RWPE1 (cell line): Measurements from ENCODE around the gene ACBD3.

Experiments
- CTCF ChIA-PET: fragments of 350-600 bp; sonication (Branson Sonifier 250); formaldehyde crosslinking; extraction: SDS; loops from one replicate; lab custom pipeline; 2021; lab: Yijun Ruan, JAX
- POLR2A ChIA-PET: fragments of 400-600 bp; formaldehyde crosslinking; extraction: SDS; loops from one replicate; lab custom pipeline; 2020; ENCODE audit warnings: antibody characterized with exemption; ENCODE audit not compliant: low non-redundant PET; lab: Yijun Ruan, JAX
- DNase-seq: peaks from one replicate; pipeline ENCODE4 v3.0.0; 2012; ENCODE audit warnings: low spot score
- H3K27ac ChIP-seq: fragments of 450-650 bp; 2 replicates; pipeline ENCODE4 v1.5.1; 2017
- TF ChIP-seq, protein P1 (sequence below): fragments of 450-650 bp; conservative IDR thresholded peaks from 2 replicates; pipeline ENCODE4 v1.5.1; 2017; ENCODE audit warnings: low read depth, mild to moderate bottlenecking

Gene ACBD3

GRCh38 chr1:226222686-226223085 is 36.1 kb upstream of the ACBD3 start:
- DNase-seq, result no peak
- POLR2A ChIA-PET, result interaction anchor here (0.6 kb wide), 1 partner anchor 17 kb away, joined by 3 read pairs; no protein-coding TSS in a partner anchor
- CTCF ChIA-PET, result no interaction called here
- TF ChIP-seq, protein P1, sequence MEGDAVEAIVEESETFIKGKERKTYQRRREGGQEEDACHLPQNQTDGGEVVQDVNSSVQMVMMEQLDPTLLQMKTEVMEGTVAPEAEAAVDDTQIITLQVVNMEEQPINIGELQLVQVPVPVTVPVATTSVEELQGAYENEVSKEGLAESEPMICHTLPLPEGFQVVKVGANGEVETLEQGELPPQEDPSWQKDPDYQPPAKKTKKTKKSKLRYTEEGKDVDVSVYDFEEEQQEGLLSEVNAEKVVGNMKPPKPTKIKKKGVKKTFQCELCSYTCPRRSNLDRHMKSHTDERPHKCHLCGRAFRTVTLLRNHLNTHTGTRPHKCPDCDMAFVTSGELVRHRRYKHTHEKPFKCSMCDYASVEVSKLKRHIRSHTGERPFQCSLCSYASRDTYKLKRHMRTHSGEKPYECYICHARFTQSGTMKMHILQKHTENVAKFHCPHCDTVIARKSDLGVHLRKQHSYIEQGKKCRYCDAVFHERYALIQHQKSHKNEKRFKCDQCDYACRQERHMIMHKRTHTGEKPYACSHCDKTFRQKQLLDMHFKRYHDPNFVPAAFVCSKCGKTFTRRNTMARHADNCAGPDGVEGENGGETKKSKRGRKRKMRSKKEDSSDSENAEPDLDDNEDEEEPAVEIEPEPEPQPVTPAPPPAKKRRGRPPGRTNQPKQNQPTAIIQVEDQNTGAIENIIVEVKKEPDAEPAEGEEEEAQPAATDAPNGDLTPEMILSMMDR, result no peak
- H3K27ac ChIP-seq, result no peak overlapping the region

DNA sequence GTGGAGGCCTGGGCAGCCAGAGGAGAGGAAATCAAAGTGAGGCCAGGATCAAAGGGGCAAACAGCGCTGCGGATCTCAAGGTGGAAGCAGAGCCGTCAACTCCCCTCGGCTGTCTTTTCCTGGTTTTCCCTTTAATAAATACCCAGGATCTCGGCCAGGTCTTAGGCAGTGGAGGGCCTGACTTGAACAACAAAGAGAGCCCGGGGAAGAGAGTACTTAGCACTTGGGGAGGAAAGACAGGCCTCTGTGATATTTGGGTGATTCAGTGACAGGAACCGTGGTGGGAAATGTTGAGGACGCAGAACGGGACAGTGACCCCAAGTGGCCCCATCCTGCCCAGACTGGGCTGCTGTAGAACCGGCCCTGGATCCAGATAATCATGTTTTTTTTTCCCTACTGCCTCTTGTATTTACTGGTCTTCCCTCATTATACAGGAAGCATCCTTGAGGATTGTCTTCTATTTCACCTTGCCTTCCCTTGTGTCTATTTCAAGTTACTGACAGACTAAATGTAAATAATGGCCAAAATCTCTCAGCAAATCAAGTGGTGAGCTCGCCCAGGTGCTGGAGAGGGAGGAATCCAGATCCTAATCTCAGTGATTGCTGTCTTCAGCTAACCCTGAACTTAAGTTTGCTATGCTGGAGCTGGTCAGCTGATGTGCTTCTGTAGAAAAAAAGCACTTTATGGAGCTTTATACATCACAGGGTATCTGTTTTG is 34.1 kb upstream of the ACBD3 start:
- no peak overlapping the region for H3K27ac ChIP-seq
- POLR2A ChIA-PET, result no interaction called here
- DNase-seq, result no peak
- TF ChIP-seq, protein P1, result no peak
- CTCF ChIA-PET, result no interaction called here

DNA sequence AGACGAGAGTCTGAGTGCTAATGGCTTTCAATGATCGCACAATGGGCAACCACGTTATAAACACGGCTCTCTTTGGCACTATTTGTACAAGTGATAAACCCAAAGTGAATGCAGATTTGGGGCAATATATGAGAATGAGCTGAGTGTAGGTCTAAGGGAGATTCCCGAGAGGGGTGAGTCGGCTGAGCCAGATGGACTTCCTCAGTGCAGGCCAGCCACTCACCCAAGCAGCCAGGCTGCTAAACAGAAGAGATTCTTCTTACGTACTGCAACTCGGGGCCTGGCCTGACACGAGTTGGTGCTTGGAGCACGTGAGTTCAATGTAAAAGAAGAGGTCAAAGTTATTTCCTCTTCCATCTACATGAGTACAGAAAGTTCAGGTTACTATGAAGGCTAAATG is 30.7 kb upstream of the ACBD3 start:
- DNase-seq, result no peak
- ChIA-PET POLR2A (no interaction called here), CTCF (interaction anchor here (0.7 kb wide), 1 partner anchor 117 kb away, joined by 3 read pairs; no protein-coding TSS in a partner anchor)
- no peak overlapping the region for H3K27ac ChIP-seq
- TF ChIP-seq, protein P1, result no peak

GRCh38 chr1:226216056-226216455 is 29.5 kb upstream of the ACBD3 start:
- DNase-seq, result no peak
- ChIA-PET CTCF (interaction anchor here (0.9 kb wide), 1 partner anchor 19 kb away, joined by 3 read pairs; no protein-coding TSS in a partner anchor), POLR2A (no interaction called here)
- no peak overlapping the region for H3K27ac ChIP-seq
- TF ChIP-seq, protein P1, result no peak

DNA sequence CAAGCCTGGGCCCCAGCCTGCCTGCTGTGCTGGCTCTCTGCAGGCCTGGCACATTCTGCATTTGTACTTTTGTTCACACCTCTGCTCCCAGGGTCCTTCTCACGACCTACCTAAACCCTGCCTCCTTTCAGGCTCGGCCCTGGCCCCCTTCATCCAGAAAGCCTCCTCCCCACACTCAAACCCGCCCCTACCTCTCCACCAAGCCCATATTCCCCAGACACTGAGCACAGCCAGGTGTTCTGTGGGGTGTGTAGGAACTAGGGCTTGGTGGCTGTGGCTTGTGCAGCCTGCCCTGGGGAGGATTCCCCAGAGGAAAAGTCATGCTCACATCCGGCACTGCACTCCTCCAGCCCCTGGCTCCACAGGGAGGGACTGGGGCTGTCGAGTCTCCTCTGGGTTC is 28.7 kb upstream of the ACBD3 start:
- TF ChIP-seq, protein P1, result no peak
- ChIA-PET POLR2A (no interaction called here), CTCF (no interaction called here)
- no peak for DNase-seq
- H3K27ac ChIP-seq, result no peak overlapping the region

DNA sequence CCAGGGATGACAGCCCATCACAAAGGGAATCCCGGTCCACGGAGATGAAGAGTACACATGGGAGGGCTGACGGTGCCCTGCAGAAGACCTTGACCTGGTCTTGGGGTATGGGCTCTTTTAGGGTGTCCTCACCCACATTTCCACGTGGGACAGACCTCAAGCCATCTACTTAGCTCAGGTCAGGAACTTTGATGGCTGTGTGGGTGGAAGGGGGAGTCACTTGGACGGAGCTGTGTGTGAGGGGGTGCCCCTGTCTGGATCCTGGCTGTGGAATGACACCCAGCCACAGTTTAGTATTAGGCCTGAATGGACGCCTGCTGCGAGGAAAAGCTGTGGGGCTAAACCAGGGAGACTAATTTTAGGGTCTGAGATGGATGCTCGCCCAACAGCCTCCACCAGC is 26.0 kb upstream of the ACBD3 start:
- ChIA-PET POLR2A (no interaction called here), CTCF (interaction anchor here (0.8 to 2.6 kb wide), 2 partner anchors 14 to 103 kb away, joined by 3 to 6 read pairs; no protein-coding TSS in a partner anchor)
- no peak for DNase-seq
- no peak overlapping the region for H3K27ac ChIP-seq
- TF ChIP-seq, protein P1, result no peak
